H54 (cell line): ENCODE measurements around the gene SERPINA1.
"Not testable (repeated sequence)": the region's sequence is repeated elsewhere in the genome, so short reads cannot be mapped to it uniquely, and the experiment has no call there.

ENCODE experiments used
- DNase-seq: peaks from one replicate; pipeline ENCODE4 v3.0.0; 2011; ENCODE audit warnings: low spot score, mixed read lengths; ENCODE audit not compliant: insufficient read length
- FAIRE-seq: peaks from 3 replicates; lab custom pipeline; 2011; peaks lifted over from hg19 to GRCh38; lab: Jason Lieb, UNC
- POLR2A ChIP-seq: IDR thresholded peaks from 2 replicates; pipeline ENCODE4 v1.6.1; 2011; ENCODE audit warnings: low read depth, mild to moderate bottlenecking, low read length

The SERPINA1 gene

DNA sequence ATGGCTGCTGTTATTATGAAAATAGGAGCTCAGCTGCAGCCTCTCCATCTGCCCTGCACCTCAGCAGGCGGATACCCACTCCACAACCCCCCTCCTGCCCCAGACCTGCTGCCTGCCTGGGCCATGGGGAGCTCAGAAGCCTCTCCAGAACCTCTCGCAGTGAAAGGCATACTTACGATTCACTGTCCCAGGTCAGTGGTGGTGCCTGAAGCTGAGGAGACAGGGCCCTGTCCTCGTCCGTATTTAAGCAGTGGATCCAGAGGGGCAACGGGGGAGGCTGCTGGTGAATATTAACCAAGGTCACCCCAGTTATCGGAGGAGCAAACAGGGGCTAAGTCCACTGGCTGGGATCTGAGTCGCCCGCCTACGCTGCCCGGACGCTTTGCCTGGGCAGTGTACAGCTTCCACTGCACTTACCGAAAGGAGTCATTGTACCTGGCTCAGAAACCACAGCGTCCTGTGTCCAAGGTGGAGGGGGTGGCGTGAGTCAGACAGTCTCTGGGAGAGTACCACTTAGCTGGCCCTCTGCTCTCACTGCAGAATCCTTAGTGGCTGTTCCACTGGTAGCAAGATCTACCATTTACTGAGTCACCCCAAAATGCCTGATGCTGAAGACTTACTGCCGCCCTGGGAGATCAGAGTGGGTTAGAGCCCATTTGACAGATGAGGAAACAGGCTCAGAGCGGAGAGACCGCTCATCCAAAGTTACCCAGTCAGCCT, at the start of gene SERPINA1:
Gene SERPINA1, minus strand, starts transcription at position 219 of the 720 bp plus-strand sequence. CDS start 5,365 bp downstream, outside the sequence.
- FAIRE-seq (no peak), DNase-seq (no peak)
- TF ChIP-seq POLR2A, result no peak

DNA sequence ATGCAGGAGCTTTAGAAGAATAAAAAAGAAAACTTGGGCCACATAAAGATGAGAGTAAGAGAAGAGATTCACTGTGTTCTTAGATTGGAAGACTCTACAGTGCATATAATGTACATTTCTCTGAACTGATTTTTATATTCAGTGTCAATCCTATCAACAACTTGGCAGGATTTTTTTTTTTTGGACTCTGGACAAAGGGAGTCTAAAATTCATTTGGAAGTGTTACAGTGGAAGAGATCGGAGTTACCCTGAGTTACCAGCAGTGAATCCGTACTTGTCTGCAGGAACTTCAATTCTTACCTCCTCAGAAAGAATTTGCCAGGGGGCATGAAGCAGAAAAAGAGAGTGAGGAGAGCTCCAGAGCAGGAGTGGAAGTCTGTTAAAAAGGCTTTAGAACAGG, 40.2 kb upstream of the SERPINA1 start:
- DNase-seq, result no peak
- TF ChIP-seq POLR2A, result no peak
- no peak for FAIRE-seq

DNA sequence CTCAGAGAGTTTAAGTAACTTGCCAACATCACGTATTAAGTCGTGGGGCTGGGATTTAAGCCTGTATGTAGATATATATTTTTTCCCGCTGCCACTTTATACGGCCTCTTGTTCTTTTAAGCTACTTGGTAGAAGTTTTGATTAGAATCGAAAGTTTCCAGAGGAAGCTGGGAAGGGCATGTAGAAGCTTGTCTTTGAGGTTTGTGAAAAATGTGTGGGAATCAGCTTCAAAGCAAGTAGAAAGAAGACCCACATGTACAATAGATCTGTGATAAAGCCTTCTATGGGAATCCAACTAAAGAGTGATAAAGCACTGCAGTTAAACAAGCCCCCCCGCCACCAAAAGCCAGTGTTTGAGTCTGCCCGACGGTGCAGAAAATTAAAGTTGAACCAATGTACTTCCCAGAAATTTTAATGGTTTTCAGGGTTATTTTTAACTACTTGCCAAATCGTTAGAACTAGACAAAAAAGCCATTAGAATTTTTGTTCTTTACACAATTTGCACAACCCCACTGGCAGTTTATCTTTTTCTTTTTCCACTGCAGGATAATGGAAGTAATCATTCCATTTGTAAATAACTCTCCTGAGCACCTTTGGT, 38.7 kb upstream of the SERPINA1 start:
- TF ChIP-seq POLR2A, result no peak
- DNase-seq (no peak), FAIRE-seq (no peak)

DNA sequence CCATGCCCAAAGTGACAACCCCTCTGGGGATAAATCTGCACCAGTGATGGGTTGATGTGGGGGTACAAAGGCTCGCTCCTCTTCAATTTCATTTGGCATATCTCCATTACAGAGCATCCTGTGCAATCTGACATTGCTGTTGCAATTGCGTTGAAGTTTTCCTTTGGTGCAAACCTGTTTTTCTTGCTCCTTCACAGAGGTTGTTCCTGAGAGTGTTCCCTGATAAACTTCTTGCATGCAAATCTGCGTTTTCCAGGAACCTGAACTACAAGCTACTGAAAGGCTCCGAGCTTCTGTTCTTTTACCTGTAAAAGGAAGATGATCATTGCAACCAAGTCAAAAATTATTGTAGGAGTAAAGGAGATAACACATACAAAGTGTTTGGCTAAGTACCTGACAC, 38.1 kb upstream of the SERPINA1 start:
- DNase-seq (no peak), FAIRE-seq (no peak)
- no peak for TF ChIP-seq POLR2A

DNA sequence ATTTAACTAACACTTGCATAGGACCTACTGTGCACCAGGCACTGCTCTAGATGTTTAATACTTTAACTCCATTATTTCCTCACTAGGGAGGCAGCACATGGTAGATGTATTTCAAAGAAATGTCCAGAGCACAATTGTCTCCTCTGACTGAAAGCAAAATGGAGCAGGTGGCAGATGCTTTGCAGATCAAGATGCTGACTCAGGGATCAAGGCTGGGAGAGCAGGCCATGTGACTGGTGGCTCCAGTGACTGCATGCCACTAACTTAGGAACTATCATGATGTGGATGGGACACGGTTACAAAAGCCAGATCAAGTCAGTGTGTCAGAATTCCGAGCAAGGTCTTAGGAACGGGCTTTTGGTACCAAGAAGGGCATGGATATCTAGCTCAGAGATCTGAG, 36.0 kb upstream of the SERPINA1 start:
- no peak for FAIRE-seq
- no peak for DNase-seq
- TF ChIP-seq POLR2A, result no peak

DNA sequence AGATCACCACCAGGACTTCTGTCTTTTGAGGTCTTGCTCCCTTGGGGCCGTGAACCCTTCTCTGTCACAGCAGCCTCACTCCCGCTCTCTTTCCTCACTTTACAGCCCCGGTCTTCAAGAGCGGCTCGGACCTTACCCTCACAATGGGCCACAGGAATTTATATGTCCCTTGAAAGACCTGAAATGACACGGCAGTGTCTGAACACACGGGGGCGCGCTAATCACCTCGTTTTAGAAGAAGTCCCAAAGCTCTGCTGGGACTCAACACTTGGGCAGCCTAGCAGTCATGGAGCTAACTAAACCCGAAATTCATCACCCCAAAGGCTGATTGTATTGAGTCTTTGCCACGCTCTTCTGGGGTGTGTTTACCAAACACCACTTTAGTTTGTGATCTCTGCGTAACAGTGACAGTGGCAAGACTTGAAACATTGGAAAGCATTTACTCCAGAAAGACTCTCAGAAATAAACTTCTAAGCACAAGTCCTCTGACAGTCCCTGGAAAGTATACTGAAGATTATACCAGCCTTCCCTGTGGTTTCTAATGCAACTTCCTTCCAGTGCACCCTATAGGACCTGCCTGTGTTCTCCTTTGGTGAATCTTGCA, 35.2 kb upstream of the SERPINA1 start:
- DNase-seq, result peak; percentile 60
- no peak for TF ChIP-seq POLR2A
- peak; percentile 82 for FAIRE-seq

DNA sequence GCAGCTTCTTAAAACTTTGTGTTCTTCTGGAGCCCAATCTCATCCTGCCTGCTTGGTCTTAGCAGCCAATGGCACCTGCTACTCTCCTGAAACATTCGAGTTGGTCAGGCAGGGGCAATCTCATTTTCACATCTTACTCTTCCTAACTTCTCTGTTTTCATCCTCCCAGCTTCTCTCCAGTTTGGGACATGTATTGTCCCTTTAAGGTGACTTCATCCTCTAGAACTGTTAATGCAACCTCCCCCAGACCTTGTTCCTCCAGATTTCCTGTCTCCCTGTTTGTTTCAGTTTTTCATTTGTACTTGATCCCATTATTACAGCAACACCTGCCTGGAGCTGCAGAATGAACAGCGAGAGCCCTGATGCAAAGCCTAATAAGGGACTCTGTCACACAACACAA, 32.9 kb upstream of the SERPINA1 start:
- no peak for DNase-seq
- FAIRE-seq, result no peak
- no peak for TF ChIP-seq POLR2A

DNA sequence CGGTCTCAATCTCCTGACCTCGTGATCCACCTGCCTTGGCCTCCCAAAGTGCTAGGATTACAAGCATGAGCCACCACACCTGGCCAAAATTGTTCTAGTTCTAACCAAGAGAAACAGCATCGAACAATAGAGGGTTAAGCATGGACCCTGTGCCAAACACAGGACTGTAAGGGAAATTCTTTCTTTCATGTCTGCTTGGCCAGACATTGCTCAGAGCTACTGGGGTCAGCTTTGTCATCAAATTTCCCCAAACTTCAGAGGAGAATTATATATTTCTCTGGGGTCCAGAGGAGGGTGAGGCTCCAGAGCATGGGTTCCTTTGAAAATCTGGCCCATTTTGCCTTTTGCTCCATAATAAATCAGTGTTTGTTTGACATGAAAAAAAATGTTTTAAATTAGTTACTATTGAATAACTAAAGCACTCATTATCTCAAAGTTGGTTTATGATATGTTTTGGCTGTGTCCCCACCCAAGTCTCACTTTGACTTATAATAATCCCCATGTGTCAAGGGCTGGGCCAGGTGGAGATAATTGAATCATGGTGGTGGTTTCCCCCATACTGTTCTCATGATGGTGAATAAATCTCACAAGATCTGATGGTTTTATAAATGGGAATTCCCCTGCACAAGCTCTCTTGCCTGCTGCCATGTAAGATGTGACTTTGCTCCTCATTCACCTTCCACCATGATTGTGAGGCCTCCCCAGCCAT, 29.2 kb upstream of the SERPINA1 start:
- not testable (repeated sequence) for DNase-seq, FAIRE-seq

DNA sequence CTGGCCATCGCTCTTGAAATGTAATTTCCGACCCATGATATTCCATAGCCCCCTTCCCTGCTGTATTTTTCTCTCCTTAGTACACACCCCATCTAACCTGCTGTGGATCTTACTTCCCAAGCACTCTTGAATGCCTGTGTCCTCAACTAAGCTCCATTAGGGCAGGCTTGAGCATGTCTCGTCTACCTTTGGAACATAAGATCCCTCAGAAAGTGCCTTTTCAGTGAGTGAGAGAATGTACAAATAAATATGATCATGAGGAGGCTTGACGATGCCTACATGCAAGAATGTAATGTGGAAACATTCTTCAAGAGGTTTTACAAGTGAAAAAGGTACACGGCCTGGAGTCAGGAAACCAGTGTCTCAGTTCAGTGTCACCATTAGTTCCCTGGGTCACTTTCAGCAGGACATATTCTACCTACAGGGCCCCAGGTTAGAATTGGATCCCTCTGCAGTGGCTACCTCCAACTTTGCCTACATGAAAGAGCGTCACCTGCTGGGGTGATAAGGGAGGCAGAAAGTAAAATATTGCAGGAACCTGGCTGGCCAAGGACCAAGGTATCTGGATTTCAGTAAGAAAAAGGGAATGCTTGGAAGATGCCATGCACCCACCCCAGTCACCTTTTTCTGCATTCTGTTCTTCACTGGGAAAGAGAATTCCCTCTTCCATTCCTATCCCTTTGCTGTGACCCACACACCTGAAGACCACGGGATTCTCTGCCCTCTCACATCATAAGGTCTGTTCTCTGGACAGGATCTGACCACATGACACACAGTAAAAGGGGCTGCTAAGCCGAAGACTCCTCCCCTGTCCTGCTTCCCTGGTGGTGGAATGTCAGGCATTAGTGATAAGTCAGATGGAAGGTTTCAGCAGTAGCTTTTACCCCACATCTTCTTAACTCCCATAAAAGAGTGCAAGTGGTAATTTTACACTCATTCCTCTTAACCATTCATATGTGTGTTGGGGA, 24.6 kb upstream of the SERPINA1 start:
- FAIRE-seq (no peak), DNase-seq (no peak)
- no peak for TF ChIP-seq POLR2A

DNA sequence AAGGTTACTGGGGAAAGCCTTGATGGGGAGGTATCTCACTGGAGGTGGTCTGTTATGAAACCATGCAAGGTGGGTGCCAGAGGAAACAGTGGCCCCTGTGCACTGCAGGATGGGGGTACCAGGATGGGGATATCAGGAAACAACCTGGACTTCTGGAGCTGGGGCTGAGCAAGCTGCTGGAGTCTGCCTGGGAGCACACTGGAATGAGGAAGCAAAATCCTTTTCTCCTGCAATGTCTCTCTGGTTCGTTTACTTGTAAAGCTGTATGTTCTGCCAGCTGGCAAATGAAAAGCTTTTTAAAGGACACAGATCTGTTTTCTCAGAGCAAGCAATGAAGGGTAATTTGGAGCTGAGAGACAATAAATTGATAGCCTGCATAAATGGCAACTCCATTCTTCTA, 23.2 kb upstream of the SERPINA1 start:
- no peak for FAIRE-seq
- TF ChIP-seq POLR2A, result no peak
- no peak for DNase-seq

DNA sequence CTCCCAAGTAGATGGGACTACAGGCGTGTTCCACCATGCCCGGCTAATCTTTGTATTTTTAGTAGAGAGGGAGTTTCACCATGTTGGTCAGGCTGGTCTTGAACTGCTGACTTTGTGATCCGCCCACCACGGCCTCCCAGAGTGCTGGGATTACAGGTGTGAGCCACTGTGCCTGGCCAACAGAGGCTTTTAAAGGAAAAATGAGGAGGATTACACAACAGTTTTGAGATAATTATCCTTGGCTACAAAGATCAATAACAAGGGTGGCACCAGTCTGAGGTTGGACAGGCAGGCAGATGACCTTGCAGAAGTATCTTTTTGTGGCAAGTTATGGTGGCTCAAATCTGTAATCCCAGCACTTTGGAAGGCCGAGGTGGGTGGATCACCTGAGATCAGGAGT, 21.0 kb upstream of the SERPINA1 start:
- FAIRE-seq, DNase-seq: not testable (repeated sequence)

DNA sequence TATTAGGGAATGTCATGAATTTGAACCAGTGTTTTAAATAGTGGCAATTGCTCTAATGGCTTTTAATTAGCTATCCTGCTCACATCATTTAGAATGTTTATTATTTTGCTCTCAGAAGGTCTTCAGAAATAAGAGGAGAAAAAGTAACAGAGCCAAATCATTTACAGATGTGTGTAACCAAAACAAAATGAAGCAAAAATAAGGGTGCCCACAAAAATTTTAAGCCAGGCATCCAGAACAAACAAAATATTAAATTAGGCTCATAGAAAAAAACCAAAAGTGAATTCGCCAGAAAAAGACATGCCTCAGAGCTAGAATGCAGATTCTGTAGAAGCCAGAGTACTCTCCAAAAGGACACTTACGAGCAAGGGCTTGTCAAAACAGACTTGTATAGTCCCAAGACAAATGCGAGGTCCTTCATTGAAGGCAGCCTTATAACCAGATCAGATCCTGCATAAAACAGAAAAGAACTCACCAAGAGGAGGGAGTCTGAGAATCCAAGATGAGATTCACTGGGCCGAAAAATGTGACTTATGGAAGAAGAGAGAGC, 20.2 kb upstream of the SERPINA1 start:
- no peak for DNase-seq
- no peak for FAIRE-seq
- no peak for TF ChIP-seq POLR2A

DNA sequence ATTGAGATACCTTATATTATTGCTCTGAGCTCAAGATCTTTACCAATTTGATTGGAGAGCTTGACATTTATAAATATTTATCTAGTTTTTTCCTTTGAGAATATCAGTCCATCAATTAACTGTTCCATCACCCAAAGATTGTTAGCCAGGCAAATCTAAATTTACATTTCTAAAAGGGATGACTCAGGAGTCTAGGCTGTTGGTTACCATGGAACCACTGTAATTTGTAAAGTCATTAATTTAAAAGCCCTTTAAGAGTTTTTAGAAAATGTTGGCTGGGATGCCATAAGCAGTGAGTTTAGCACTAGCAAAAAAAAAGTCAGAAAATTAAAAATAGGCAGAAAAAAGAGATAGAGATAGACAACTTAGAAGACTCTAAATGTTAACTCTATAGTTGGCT, 19.5 kb upstream of the SERPINA1 start:
- FAIRE-seq (no peak), DNase-seq (no peak)
- no peak for TF ChIP-seq POLR2A

DNA sequence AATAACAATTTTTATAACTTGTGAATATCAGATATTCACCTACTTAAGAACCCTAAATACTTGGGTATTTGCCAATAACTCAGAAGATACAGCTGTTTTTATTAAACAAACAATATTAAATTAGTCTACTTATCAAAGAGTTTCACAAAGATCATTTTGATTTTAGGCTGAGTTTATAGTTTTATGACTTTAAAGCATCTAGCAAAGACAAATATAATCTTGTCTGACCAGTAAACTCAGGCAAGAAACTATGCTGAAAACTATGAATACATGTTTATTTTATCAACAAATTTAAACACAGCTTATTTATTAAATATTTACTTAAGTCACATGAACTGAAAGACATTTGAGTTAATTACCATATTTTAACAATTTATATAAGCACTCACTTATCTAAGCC, 18.5 kb upstream of the SERPINA1 start:
- no peak for FAIRE-seq
- TF ChIP-seq POLR2A, result no peak
- DNase-seq, result no peak
